NT2/D1 (cell line): Measurements from ENCODE around the gene TFF2.

Experiments used
- SUZ12 ChIP-seq: IDR thresholded peaks from 2 replicates; pipeline ENCODE4 v1.6.1; 2011; ENCODE audit not compliant: insufficient read length, insufficient read depth; ENCODE audit errors: extremely low read depth
- YY1 ChIP-seq: IDR thresholded peaks from 2 replicates; pipeline ENCODE4 v1.6.1; 2011; ENCODE audit not compliant: insufficient read length, insufficient read depth

GRCh38 chr21:42338729-42339715 lies 11.8 kb downstream of the TFF2 start:
- TF ChIP-seq SUZ12, result no peak
- TF ChIP-seq YY1, result no peak
